AG09319 (cell line): ENCODE results near the gene POLR3H.

Source experiments
- DNase-seq: peaks from one replicate; pipeline ENCODE4 v3.0.0-alpha.2; 2010; ENCODE audit warnings: low read depth; ENCODE audit errors: extremely low read depth
- CTCF ChIP-seq: IDR thresholded peaks from 2 replicates; pipeline ENCODE4 v1.5.1; 2011; ENCODE audit warnings: low read depth, mild to moderate bottlenecking, inconsistent platforms, low read length, moderate library complexity

POLR3H gene

DNA sequence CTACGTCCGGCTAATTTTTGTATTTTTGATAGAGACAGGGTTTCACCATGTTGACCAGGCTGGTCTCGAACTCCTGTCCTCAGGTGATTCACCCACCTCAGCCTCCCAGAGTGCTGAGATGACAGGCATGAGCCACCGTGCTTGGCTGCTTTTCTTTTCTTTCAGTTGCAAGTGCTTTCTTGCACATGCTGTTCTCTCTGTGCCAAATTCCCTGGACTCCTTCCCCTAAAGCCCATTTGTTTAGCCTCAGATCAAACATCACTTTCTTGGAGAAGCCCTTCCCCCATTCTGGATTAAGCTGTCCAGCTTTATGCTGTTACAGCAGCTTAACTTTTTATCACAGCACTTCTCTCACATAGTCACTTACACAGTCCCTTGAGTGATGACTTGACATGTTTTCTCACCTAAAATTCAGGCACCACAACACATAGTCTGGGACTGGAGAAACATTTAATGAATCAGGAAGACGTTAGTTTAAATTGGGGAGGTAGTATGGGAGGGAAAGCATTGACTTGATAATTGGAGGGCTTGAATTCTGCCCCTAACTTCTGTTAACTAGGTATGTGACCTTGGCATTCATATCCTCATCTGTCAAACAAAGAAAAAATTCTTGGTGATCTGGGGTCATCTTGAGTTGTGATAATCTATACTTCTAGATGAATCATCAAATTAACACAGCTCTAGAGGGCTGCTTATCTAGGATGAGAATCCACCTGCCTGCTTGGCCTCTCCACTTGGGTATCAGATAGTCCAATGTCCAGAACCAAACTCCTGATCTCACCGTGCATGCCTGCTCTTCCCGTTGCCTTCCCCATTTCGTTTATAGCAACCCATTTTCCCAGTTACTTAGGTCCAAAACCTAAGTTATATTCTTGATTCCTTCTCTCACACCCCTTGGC is 57.0 kb downstream of the POLR3H start:
- no peak for DNase-seq
- no peak for TF ChIP-seq CTCF

DNA sequence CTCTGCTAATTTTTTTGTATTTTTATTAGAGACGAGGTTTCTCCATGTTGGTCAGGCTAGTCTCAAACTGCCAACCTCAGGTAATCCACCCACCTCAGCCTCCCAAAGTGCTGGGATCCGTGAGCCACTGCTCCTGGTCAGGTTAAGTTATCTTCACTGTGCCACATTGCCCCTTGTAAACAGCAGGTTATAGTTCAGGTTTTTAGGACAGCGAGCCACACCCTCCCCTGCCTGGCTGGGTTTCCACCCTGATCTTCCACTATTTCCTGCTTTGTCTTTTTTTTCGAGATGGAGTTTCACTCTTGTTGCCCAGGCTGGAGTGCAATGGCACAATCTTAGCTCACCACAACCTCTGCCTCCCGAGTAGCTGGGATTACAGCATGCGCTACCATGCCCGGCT is 59.2 kb downstream of the POLR3H start:
- no peak for TF ChIP-seq CTCF
- DNase-seq = no peak

DNA sequence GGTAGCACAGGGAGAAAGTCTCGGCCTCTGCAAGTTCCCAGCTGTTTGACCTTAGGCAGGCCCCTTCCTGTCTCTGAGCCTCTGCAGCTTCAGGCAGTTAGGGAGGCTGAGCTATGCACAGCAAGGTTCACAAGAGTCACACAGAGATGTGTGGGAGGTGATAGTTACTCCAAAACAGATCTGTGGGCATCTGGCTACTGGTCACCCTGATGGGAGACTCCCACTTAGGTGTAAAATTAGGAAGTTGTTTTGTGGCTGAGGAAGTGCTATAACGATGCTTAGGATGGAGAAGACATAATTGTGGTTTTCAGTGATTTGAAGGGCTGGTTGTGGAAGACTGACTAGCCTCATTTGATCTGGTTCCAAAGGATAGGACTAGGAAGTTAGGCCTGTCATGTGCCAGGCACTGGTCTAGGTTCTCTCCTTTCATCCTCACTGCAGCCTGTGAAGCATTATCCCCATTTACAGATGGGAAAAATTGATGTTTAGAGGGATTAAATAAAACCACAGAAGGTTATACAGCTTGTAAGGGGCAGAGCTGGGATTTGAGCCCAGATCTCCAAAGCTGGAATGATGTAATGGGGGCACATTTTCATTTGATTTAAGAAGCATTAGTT is 61.8 kb downstream of the POLR3H start:
- no peak for TF ChIP-seq CTCF
- no peak for DNase-seq

GRCh38 chr22:41481925-41482318 is 62.3 kb downstream of the POLR3H start:
- TF ChIP-seq CTCF = no peak
- DNase-seq = no peak

GRCh38 chr22:41481131-41481830 is 63.0 kb downstream of the POLR3H start:
- no peak for DNase-seq
- TF ChIP-seq CTCF = no peak

DNA sequence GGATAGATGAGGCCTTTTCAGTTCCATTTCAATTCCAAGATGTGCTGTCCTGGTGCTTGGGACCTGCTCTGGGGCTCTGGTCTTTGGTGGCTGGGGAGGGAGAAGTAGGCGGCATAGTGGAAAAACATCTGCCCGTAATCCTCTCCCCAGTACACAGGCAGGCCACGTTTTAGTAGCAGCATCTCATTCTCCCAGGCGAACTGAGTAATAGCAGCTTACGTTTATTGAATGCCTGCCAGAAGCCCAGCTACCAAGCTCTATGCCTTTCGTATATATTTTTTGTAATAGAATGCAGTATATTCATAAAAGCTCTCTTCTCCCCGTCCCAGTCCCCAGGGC is 63.9 kb downstream of the POLR3H start:
- no peak for DNase-seq
- no peak for TF ChIP-seq CTCF
